PC-3 (cell line): ENCODE measurements around the gene RPL5. TPM values are rescaled to one million over a fixed set of nuclear protein-coding genes. Genes with fewer than 3 reads are reported as not detected.

Source experiments
- ATAC-seq: fragments of 200-7000 bp; cut with Tn5 transposase; 2 replicates; pipeline ENCODE4 v1.9.1; 2020; ENCODE audit warnings: mild to moderate bottlenecking, moderate library complexity
- BruUV-seq: library from RNA; stranded (reverse); fragments of 400-500 nt; replicated peaks from 2 replicates; lab custom pipeline; 2021; lab: Mats Ljungman, UMichigan
- CTCF ChIA-PET: fragments of 300-600 bp; sonication (Branson Sonifier 250); formaldehyde crosslinking; loops from one replicate; lab custom pipeline; 2022; ENCODE audit warnings: antibody characterized with exemption; lab: Charles Lee
- POLR2A ChIA-PET: fragments of 300-600 bp; sonication (Branson Sonifier 250); formaldehyde crosslinking; loops from one replicate; lab custom pipeline; 2022; ENCODE audit warnings: antibody characterized with exemption; ENCODE audit not compliant: unreplicated experiment; lab: Charles Lee
- DNase-seq: peaks from one replicate; pipeline ENCODE4 v3.0.0-alpha.2; 2015
- H2AFZ ChIP-seq: fragments of 300-600 bp; sonication (generic); 2 replicates; pipeline ENCODE4 v1.6.0; 2016; ENCODE audit warnings: antibody characterized with exemption, low read length
- H3F3A ChIP-seq: fragments of 300-600 bp; sonication (generic); one replicate; pipeline ENCODE4 v1.6.0; 2017; ENCODE audit warnings: antibody characterized with exemption, low read length, control low read depth, mild to moderate bottlenecking; ENCODE audit not compliant: unreplicated experiment
- H3K27ac ChIP-seq: fragments of 300-600 bp; sonication (generic); 2 replicates; pipeline ENCODE4 v1.5.1; 2016; ENCODE audit warnings: mild to moderate bottlenecking, low read length
- H3K27me3 ChIP-seq: fragments of 300-600 bp; sonication (generic); 2 replicates; pipeline ENCODE4 v1.6.1; 2016; ENCODE audit warnings: low read length, mixed read lengths
- H3K36me3 ChIP-seq: fragments of 300-600 bp; sonication (generic); 2 replicates; pipeline ENCODE4 v1.6.1; 2016; ENCODE audit warnings: low read depth, mixed run types, low read length, mixed read lengths
- H3K4me1 ChIP-seq: fragments of 300-600 bp; sonication (generic); 2 replicates; pipeline ENCODE4 v1.5.1; 2016; ENCODE audit warnings: low read length; ENCODE audit not compliant: insufficient read depth
- H3K4me2 ChIP-seq: fragments of 300-600 bp; sonication (generic); 2 replicates; pipeline ENCODE4 v1.6.0; 2016; ENCODE audit warnings: low read length
- H3K4me3 ChIP-seq: fragments of 300-600 bp; sonication (generic); 2 replicates; pipeline ENCODE4 v1.5.1; 2016; ENCODE audit warnings: mild to moderate bottlenecking, low read length, mixed read lengths
- H3K79me2 ChIP-seq: fragments of 300-600 bp; sonication (generic); 2 replicates; pipeline ENCODE4 v1.6.1; 2017; ENCODE audit warnings: low read length, mixed read lengths
- H3K9ac ChIP-seq: fragments of 300-600 bp; sonication (generic); 2 replicates; pipeline ENCODE4 v1.6.0; 2016; ENCODE audit warnings: mild to moderate bottlenecking, low read length
- H3K9me2 ChIP-seq: fragments of 300-600 bp; sonication (generic); replicated peaks from 2 replicates; pipeline ENCODE4 v1.6.1; 2016; ENCODE audit warnings: mixed run types, low read length, mixed read lengths
- H3K9me3 ChIP-seq: fragments of 300-600 bp; sonication (generic); 2 replicates; pipeline ENCODE4 v1.6.1; 2016; ENCODE audit warnings: low read length, mixed read lengths
- H4K20me1 ChIP-seq: fragments of 300-600 bp; sonication (generic); 2 replicates; pipeline ENCODE4 v1.6.1; 2016; ENCODE audit warnings: low read length, mixed read lengths
- EZH2 ChIP-seq: fragments of 300-600 bp; sonication (generic); IDR thresholded peaks from one replicate; pipeline ENCODE4 v1.6.1; 2017; ENCODE audit warnings: antibody characterized with exemption, mild to moderate bottlenecking, low read length; ENCODE audit not compliant: unreplicated experiment
- EZH2phosphoT487 ChIP-seq: fragments of 300-600 bp; sonication (generic); IDR thresholded peaks from 2 replicates; pipeline ENCODE4 v1.6.1; 2018; ENCODE audit warnings: mild to moderate bottlenecking, antibody characterized with exemption, low read length, borderline replicate concordance
- intact Hi-C: fragments of 100-400 bp; cut with micrococcal nuclease; formaldehyde crosslinking; loops from 2 replicates; pipeline ENCODE4 v1.9.0; 2023
- total RNA-seq: library from RNA; depleted of rRNA; stranded (reverse); fragments of >200 nt; gene quantifications from 2 replicates; pipeline ENCODE4 v1.2.3, GENCODE V29; 2014
- TF ChIP-seq, protein P1 (sequence below): fragments of 300-600 bp; sonication (generic); conservative IDR thresholded peaks from 2 replicates; pipeline ENCODE4 v1.5.1; 2017; ENCODE audit warnings: antibody characterized with exemption, low read depth, mild to moderate bottlenecking, low read length

The RPL5 gene
- total RNA-seq, 1 experiment from 2014 or later = 1,285 TPM

DNA sequence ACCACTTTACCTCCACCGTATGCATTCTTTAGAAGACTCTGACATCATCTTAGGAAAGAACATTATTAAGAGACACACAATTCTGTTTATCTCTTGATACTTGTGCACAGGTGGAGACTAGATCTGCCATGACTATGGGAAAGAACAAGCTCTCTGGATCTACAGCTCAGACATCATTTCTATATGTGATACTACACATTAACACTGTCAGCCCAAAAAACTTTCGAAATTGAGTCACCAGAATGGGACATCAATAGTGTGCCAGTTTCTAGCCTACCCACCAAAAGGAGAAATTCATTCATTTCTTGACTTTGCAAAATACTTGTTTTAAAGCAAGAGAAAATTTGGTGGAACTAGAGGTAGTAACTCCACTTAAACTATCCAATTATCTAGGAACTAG lies 41.0 kb upstream of the RPL5 start:
- Histone ChIP-seq H3K9me2 (no peaks in the 10 kb centered on the region), H4K20me1 (no peaks in the 10 kb centered on the region), H3K4me1 (no peaks in the 10 kb centered on the region), H3K79me2 (no peaks in the 10 kb centered on the region), H3F3A (no peaks in the 10 kb centered on the region), H3K27me3 (no peaks in the 10 kb centered on the region), H3K9me3 (no peaks in the 10 kb centered on the region), H3K4me2 (no peak overlapping the region), H2AFZ (no peak overlapping the region), H3K4me3 (no peak overlapping the region), H3K36me3 (no peaks in the 10 kb centered on the region), H3K9ac (no peak overlapping the region), H3K27ac (no peak overlapping the region)
- no peak for DNase-seq
- CTCF ChIA-PET = interaction anchor here (0.6 kb wide), 1 partner anchor 95 kb away, joined by 3 read pairs; no protein-coding TSS in a partner anchor
- POLR2A ChIA-PET = interaction anchor here (0.6 kb wide), 1 partner anchor 15 kb away, joined by 4 read pairs; no protein-coding TSS in a partner anchor
- BruUV-seq = no TSS peak
- no peak for ATAC-seq
- TF ChIP-seq EZH2phosphoT487 = no peak
- TF ChIP-seq, protein P1, sequence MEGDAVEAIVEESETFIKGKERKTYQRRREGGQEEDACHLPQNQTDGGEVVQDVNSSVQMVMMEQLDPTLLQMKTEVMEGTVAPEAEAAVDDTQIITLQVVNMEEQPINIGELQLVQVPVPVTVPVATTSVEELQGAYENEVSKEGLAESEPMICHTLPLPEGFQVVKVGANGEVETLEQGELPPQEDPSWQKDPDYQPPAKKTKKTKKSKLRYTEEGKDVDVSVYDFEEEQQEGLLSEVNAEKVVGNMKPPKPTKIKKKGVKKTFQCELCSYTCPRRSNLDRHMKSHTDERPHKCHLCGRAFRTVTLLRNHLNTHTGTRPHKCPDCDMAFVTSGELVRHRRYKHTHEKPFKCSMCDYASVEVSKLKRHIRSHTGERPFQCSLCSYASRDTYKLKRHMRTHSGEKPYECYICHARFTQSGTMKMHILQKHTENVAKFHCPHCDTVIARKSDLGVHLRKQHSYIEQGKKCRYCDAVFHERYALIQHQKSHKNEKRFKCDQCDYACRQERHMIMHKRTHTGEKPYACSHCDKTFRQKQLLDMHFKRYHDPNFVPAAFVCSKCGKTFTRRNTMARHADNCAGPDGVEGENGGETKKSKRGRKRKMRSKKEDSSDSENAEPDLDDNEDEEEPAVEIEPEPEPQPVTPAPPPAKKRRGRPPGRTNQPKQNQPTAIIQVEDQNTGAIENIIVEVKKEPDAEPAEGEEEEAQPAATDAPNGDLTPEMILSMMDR = no peak
- intact Hi-C loops = no loop called here

DNA sequence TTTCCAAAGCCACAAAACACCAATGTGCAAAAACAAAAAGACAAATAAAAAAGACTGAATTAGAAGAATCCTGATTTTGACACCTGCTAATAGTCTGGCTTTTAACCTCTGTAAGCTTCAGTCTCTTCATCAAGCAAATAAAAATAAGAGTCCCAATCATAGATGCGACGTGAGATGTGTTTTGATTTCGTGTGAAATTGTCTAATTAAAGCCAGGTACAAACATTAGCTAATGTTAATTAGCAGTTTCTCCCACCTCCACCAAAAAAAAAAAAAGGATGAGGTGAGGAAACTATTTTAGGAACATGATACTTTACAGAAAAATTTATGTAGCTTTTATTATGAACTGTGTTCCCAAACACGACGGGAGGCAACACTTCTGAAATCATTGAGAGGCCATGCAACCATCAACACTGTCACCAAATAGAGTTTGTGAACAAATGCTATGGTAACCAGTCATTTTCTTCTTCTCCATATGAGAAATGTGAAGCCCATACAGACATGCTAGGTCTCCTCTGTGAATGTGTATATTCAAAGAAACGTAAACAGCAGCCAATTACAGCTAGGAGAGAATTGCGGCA lies 40.3 kb upstream of the RPL5 start:
- Histone ChIP-seq H3K4me3 (no peak overlapping the region), H3K9ac (no peak overlapping the region)
- intact Hi-C loops = no loop called here

DNA sequence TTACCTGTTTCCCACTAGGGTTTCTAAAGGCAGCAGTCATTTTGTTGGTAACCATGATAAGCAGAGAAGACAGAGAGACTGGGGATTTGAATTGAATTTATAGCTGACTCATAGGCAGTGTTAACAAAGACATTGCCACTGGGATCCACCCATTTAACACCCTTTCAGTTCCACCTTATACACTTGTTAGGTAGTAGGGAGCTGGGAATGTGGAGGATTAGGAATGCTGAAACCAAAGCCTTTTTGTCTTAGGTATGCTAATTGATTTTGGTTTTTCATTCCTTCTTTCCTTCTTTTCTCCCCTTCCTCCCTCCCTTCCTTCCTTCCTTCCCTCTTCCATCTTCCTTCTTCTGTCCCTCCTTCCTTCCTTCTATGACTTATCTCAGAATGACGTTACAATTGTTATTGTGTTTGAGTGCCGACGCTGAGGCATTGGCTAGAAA lies 39.5 kb upstream of the RPL5 start:
- no peaks in the 10 kb centered on the region for H3F3A ChIP-seq
- ATAC-seq = peak; percentile 56
- H3K4me2 ChIP-seq = no peak overlapping the region
- BruUV-seq = no TSS peak
- H3K9me2 ChIP-seq = no peaks in the 10 kb centered on the region
- no peaks in the 10 kb centered on the region for H3K79me2 ChIP-seq
- H3K9ac ChIP-seq = no peak overlapping the region
- DNase-seq = no peak
- H3K27me3 ChIP-seq = no peaks in the 10 kb centered on the region
- H3K4me1 ChIP-seq = no peaks in the 10 kb centered on the region
- no peak for TF ChIP-seq EZH2phosphoT487
- TF ChIP-seq EZH2 = no peak
- TF ChIP-seq, protein P1 = no peak
- no peaks in the 10 kb centered on the region for H3K9me3 ChIP-seq
- H3K27ac ChIP-seq = no peak overlapping the region
- H2AFZ ChIP-seq = no peak overlapping the region
- CTCF ChIA-PET = interaction anchor here (0.7 kb wide), 1 partner anchor 270 kb away, joined by 3 read pairs; no protein-coding TSS in a partner anchor
- H3K4me3 ChIP-seq = no peak overlapping the region
- intact Hi-C loops = no loop called here
- POLR2A ChIA-PET = no interaction called here
- no peaks in the 10 kb centered on the region for H3K36me3 ChIP-seq
- H4K20me1 ChIP-seq = no peaks in the 10 kb centered on the region

More for the DNA sequence above, 40.3 kb upstream of the RPL5 start:
- BruUV-seq = no TSS peak
- no peak for ATAC-seq
- H3F3A ChIP-seq = no peaks in the 10 kb centered on the region
- H3K9me3 ChIP-seq = no peaks in the 10 kb centered on the region
- no peaks in the 10 kb centered on the region for H3K9me2 ChIP-seq
- TF ChIP-seq EZH2 (no peak), EZH2phosphoT487 (no peak)
- TF ChIP-seq, protein P1 = no peak
- no peak overlapping the region for H2AFZ ChIP-seq
- no peaks in the 10 kb centered on the region for H3K27me3 ChIP-seq
- no peak overlapping the region for H3K4me2 ChIP-seq
- CTCF ChIA-PET = interaction anchor here (0.7 kb wide), 1 partner anchor 270 kb away, joined by 3 read pairs; no protein-coding TSS in a partner anchor
- no peak overlapping the region for H3K27ac ChIP-seq
- POLR2A ChIA-PET = no interaction called here
- H4K20me1 ChIP-seq = no peaks in the 10 kb centered on the region
- H3K36me3 ChIP-seq = no peaks in the 10 kb centered on the region
- no peaks in the 10 kb centered on the region for H3K79me2 ChIP-seq
- no peak for DNase-seq
- no peaks in the 10 kb centered on the region for H3K4me1 ChIP-seq
